ENCODE data around the gene ST7L. TPM values are rescaled to one million over a fixed set of nuclear protein-coding genes. Genes with fewer than 3 reads are reported as not detected.
"Not testable (repeated sequence)": the region's sequence is repeated elsewhere in the genome, so short reads cannot be mapped to it uniquely, and the experiment has no call there.

Gene ST7L, protein sequence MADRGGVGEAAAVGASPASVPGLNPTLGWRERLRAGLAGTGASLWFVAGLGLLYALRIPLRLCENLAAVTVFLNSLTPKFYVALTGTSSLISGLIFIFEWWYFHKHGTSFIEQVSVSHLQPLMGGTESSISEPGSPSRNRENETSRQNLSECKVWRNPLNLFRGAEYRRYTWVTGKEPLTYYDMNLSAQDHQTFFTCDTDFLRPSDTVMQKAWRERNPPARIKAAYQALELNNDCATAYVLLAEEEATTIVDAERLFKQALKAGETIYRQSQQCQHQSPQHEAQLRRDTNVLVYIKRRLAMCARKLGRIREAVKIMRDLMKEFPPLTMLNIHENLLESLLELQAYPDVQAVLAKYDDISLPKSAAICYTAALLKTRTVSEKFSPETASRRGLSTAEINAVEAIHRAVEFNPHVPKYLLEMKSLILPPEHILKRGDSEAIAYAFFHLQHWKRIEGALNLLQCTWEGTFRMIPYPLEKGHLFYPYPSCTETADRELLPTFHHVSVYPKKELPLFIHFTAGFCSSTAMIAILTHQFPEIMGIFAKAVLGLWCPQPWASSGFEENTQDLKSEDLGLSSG
- 10.3 and 12.9 TPM in 2 replicates for total RNA-seq

DNA sequence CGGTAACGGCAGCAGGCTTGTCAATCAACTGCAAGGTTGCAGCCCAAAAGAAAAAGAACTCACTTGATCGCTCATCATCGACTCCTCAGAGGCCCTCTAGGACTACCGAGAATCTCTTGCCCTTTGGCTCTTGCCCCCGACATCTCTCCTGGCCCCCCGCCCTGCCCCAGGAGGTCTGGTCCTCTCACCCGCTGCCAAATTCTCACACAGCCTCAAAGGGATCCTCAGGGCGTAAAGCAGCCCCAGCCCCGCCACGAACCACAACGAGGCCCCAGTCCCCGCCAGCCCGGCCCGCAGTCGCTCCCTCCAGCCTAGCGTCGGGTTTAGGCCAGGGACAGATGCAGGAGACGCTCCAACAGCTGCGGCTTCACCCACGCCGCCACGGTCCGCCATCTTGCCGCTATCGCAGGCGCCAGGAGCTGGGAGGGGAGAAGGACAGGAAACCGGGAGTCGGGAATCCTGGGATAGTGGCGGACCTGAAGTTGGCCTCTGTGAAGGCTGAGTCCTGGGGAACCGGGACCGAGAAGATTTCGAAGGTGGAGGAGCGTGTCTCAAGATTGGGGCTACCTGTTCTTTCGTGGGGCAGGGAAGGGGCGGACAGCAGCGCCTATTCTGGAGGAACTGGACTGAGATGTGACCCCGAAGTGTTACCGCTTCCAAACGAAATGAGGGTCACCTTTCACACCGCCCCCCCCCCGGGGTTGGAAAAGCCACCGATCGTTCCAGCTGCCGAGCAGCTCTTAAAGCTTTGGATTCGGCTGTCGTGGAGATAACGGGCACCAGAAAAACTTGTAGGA lies at the start of gene ST7L:
Gene ST7L (minus strand): TSS at position 421 of the 797 bp plus-strand sequence. CDS start 28 bp downstream, at position 393.
- peak; percentile 64 to 85 for DNase-seq (ENCODE audit: low read depth in 2 of 2)

DNA sequence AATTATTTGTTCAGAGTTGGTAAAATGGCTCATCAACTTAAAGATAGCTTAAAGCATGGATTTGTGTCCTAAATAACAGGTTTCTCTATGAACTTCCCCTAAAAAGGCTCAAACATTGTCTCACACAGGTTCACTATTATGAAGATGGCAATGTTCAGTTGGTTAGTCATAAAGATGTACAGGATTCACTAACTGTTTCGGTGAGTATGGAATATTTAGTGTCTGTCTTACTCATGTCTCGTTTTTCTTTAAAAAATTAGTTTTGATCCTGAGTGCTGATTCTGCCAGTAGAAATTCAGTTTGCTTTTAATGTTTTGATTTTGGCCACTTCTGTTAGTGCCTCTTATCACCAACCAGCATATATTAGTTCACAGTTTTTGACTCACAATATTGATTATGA lies 48.0 kb upstream of the ST7L start:
- DNase-seq (ENCODE audit: low read depth in 2 of 2), result no peak

DNA sequence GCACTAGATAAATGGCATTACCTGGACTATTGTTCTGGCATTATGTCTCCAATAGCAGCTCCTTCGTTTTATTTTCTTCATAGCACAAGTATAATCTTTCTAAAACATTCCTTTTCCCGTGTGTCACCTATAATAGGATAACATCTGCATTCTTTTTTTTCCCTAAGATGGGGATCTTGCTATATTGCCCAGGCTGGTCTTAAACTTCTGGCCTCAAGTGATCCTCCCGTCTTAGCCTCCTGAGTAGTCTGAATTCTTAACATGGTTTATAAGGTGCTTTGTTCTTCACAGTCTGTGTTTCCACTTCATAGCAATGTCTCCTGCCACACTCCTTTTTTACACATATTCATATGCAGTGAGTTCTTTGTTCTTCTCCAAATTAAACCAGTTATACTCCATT lies 46.9 kb upstream of the ST7L start:
- DNase-seq (ENCODE audit: low read depth in 2 of 2), result no peak

DNA sequence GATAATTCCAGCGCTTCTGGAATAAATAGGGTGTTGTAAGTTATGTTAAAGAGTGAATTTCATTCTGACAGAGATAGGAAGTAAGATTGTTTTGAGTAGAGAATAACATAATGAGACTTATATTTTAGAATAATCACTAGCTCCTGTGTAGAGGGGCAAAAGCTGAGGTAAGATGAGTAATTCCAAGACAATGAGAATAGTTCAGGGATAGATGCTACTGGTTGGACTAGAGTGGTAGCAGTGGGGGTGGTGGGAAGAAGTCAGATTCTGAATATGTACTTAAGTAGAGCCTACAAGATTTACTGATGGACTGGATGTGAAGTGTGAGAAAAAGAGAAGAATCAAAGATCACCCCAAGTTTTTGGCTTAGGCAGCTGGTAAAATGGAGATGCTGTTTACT lies 32.3 kb upstream of the ST7L start:
- no peak for DNase-seq (ENCODE audit: low read depth in 2 of 2)

DNA sequence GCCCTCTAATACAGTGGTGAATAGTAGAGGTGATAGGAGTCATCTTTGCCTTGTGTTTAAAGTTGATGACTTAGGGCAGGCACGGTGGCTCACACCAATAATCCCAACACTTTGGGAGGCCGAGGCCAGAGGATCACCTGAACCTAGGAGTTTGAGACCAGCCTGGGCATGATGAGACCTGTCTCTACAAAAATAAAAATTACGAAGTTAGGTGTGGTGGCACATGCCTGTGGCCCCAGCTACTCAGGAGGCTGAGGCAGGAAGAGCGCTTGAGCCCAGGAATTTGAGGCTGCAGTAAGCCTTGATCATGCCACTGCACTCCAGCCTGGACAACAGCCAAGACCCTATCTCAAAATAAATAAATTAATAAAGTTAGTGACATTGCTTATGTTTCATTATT lies 27.3 kb upstream of the ST7L start:
- DNase-seq (ENCODE audit: low read depth in 2 of 2), result no peak

DNA sequence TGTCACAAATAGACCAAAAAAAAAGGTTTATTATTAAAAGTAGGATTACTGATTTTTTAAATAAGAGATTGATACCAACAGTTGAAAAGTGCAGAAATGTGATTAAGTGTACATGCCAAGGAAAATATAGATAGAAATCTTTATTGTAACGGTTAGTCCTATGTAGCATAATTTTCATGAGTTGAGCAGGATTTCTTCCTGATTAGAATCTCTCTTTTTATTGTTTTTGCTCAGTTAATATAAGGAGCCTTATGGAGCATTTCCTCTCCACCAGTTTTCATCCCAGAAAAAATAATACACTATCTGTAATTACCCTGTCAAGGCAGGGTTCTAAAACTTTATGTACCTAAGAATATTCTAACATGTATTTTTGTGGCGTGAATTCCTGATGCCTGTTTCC lies 24.1 kb upstream of the ST7L start:
- DNase-seq (ENCODE audit: low read depth in 2 of 2), result peak in 1 of 2 donors; percentile 3

DNA sequence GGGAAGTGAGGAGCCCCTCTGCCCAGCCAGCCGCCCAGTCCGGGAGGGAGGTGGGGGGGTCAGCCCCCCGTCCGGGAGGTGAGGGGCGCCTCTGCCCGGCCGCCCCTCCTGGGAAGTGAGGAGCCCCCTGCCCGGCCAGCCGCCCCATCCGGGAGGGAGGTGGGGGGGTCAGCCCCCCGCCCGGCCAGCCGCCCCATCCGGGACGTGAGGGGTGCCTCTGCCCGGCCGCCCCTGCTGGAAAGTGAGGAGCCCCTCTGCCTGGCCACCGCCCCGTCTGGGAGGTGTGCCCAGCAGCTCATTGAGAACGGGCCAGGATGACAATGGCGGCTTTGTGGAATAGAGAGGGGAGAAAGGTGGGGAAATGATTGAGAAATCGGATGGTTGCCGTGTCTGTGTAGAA lies 21.5 kb upstream of the ST7L start:
- DNase-seq (ENCODE audit: low read depth in 2 of 2), result not testable (repeated sequence)

DNA sequence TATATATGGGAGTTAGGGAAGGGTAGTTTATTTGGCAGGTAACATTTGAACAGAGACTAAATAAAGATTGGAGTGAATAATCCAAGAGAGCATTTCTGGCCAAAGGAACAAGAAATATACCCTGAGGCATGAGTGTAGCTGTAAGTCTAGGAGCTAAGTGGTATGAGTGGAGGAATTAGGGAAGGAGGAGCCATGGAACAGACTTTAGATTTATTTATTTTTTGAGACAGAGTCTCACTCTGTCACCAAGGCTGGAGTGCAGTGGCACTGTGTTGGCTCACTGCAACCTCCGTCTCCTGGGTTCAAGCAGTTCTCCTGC lies 19.1 kb upstream of the ST7L start:
- DNase-seq (ENCODE audit: low read depth in 2 of 2), result no peak

DNA sequence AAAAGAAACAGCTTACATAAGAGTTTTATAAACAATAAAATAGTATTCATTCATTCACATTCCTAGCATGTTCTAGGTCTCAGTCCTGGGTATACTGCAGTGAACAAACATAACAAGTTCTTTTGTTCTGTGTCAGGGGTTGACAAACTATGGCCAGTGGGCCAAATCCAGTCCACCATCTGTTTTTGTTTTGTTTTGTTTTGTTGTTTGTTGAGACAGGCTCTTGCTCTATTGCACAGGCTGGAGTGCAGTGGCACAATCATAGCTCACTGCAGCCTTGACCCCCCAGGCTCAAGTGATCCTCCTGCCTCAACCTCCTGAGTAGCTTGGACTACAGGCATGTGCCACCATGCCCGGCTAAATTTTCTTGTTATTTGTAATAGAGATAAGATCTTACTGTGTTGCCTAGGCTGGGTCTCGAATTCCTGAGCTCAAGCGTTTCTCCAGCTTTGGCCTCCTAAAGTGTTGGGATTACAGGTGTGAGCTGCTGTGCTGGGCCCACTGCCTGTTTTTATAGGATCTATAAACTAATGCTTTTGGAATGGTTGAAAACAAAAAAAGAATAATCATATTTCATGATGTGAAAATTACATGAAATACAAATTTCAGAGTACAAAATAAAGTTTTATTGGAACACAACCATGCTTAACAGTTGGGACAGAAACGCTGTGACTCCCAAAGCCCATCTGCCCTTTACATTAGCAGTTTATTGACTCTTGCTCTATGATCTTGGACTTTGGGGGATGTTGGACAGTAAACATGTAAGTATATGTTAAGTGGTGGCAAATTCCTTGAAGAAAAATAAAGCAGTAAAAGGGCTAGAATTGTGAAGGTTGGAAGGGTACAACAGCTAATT lies 18.5 kb upstream of the ST7L start:
- peak in 1 of 2 donors; percentile 32 for DNase-seq (ENCODE audit: low read depth in 2 of 2)

DNA sequence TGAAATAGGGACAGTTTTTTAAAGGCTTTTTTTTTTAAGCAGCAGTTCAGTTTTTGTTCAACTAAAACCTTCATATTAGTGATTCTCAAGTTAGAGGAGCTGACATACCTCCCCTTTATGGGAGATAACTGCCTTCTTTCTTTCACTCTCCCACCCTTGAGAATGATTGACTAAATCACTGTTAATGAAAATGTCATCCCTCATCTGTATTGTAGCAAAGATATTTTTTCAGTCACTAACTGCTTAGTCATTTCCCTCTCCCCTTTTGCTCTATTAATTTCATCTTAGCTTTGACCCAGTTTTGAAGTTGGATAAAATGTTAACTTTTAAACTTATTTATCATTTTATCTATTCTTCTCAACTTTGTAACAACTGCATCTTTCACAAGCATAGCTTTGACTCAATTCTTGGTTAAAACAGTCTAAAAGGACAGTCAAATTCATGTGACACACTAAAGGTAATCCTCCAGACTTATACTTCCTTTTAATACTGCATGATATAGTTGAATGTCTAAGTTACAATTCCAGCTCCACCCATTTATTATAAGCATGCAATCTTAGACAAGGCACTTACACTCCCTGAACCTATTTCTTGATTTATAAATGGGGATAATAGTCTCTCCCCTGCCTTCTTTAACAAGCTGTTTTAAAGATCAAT lies 17.8 kb upstream of the ST7L start:
- DNase-seq (ENCODE audit: low read depth in 2 of 2), result peak in 1 of 2 donors; percentile 38

DNA sequence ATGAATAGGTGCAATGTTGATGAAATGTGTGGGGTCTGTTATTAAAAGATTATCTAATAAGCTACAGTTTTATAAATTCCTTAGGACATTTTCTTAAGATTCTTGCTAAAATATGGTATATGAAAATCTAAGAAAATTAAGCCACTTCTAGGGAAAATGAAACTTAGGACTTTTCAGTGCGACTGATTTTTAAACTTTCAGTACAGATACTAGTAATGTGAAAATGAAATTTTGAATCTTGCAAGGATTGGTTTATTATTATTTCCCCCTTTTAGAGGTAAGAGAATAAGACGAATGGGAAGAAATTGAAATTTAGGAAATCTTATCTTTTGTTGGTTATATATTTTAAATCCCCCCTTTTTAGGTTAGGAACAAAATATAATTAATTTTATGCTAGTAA lies 17.1 kb upstream of the ST7L start:
- no peak for DNase-seq (ENCODE audit: low read depth in 2 of 2)

DNA sequence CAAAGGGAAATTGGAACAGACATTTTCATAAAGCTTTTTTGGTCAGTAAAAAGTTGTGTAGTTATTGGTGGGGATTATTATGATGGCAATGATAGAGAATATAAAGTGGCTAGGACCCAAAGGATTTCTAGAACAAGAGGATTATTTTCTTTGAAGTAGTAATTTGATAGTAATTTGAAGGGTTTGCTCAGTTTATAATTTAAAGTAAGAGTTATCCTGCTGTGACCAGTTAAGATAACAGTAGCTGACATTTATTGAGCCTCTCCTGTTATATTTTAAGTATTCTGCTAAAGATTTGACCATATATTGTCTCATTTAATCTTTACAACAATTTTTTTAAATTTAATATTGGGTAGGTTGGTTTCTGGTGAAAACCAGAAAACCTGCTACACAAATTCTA lies 15.4 kb upstream of the ST7L start:
- no peak for DNase-seq (ENCODE audit: low read depth in 2 of 2)

DNA sequence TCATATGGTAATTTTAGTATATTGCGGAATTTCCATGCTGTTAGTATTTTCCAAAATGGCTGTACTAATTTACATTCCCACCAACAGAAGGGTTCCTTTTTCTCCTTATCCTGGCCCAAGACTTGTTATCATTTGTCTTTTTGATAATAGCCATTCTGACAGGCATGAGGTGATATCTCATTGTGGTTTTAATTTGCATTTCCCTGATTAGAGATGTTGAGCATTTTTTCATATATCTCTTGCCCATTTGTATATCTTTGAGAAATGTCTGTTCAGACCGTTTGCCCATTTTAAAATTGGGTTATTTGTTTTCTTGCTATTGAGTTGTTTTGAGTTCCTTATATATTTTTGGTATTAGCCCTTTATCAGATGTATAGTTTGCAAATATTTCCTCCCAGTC lies 14.7 kb upstream of the ST7L start:
- DNase-seq (ENCODE audit: low read depth in 2 of 2), result no peak

DNA sequence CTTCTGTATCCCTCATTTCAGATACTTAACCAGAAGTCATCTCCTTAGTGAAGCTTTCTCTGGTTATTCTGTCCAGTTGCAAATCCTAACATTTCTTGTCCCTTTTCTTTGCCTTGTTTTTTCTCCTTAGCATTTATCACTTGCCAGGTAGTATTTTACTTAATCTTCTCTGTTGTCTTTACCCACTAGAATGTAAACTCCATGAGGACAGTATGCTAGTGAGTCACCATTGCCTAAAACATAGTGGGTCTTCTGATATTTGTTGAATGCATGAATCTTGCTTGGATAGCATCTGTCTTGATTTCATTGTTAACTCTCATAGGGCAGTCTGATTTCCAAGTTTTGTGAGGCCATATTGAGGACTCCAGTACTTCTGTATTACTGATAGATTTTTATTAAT lies 10.3 kb upstream of the ST7L start:
- no peak for DNase-seq (ENCODE audit: low read depth in 2 of 2)

DNA sequence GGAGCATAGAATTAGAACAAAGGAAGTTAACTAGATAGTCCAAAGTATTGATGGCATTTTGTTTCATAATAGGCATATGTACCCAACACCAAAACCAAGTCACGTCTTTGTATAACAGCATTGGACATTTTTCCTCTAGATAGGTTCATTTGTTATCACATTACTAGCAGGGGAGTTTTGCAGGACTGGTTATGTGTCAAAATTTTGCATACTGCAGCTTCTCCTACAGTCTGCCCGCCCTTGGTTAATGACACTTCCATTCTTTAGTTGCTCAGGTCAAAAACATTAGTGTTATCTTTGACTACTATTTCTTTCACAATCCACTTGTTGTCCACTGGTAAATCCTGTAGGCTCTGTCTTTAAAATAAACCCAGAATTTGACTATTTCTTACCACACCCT lies 9.6 kb upstream of the ST7L start:
- no peak for DNase-seq (ENCODE audit: low read depth in 2 of 2)

DNA sequence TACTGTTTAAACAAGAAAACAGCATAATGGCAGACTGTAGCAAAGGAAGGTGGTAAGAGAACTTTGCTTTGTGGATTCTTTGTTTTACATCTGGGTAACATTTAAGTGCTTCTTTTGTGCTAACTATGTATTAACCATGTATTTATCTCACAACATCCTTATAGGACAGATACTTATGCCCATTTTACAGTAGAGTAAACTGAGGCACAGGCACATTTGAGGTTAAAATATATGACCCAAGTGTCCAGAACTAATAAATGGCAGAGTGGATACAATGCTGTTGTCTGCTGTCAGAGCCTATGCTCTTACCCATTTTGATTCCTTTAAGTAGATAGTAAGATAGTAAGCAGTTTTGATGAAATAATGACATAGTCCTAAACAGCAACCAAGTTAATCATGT lies 7.9 kb upstream of the ST7L start:
- DNase-seq (ENCODE audit: low read depth in 2 of 2), result no peak

DNA sequence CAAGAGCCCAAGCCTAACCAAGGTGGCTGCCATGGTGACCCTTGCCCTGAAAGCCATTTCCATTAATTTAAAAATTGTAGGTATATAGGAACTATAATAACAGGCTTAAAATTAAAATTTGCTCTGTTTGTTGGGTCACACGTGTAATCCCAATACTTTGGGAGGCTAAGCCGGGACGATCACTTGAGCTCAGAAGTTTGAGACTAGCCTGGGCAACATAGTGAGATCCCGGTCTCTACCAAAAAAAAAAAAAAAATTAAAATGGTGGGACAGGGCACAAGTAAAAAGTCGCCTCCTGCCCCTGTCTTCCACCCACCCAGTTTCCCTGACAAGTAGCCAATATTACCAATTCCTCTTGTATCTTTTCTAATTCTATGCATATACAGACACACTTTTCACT lies 7.3 kb upstream of the ST7L start:
- no peak for DNase-seq (ENCODE audit: low read depth in 2 of 2)

DNA sequence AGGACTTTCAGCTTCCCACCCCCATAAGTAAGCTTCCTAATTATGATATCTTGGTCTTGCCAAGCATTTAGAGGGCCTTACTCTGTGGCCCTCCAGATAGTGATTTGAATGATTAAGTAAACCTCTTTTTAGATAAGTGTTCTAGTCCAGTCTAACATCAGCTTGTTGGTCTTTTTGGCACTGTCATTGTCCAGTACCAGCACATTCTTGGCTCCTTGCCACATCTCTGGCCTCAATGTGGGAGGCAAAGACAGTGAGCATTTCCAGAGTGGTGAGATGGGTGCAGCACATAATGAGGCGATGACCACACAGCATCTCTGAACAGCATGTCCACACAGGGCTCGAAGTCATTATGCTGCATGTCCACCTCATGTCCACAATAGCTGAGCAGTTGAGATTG lies 6.8 kb upstream of the ST7L start:
- peak in 1 of 2 donors; percentile 26 for DNase-seq (ENCODE audit: low read depth in 2 of 2)

DNA sequence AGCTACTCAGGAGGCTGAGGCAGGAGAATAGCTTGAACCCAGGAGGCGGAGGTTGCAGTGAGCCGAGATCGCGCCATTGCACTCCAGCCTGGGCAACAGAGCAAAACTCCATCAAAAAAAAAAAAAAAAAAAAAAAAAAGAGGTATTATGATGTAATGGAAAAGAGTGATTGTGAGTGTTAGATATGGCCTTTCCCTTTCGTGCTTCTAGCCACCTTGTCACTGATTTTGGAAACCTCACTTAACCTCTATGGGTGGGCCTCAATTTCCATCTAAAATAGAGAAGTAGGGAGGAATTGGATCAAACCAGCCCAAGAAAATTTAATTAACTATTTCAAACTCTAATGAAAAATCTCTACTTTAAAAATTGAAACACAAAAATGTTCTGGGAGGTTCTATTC lies 5.6 kb upstream of the ST7L start:
- DNase-seq (ENCODE audit: low read depth in 2 of 2), result not testable (repeated sequence)

DNA sequence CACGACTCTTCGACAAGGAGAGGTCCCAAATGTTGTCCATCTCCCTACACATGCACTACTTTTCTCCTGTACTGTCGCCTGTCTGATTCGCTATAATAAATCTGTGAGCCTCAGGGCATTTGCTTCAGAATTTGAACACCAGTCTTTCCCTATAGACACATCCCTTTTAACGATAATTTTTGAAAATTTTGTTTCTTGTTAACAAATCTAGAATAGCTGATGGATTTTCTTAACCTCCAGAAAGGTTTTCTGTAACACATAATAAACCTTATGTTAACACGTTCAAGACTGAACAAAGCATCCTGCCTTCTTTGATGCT lies 1.4 kb upstream of the ST7L start:
- no peak for DNase-seq (ENCODE audit: low read depth in 2 of 2)

Measured in dermis microvascular lymphatic vessel endothelial cell (primary cell).